H9 (cell line): ENCODE measurements around the gene CETN1. TPM values are rescaled to one million over a fixed set of nuclear protein-coding genes. Genes with fewer than 3 reads are reported as not detected.

Source experiments
- DNase-seq: peaks from one replicate; pipeline ENCODE4 v3.0.0-alpha.2; 2017
- H2AFZ ChIP-seq: one replicate; pipeline ENCODE4 v1.6.1; 2013; ENCODE audit warnings: mild to moderate bottlenecking, low read length, control low read depth, moderate library complexity
- H2AK5ac ChIP-seq: 2 replicates; pipeline ENCODE4 v1.6.1; 2013; ENCODE audit warnings: low read length, control low read depth, mixed read lengths; ENCODE audit not compliant: insufficient read length
- H2BK120ac ChIP-seq: one replicate; pipeline ENCODE4 v1.6.1; 2013; ENCODE audit warnings: low read depth, mild to moderate bottlenecking, low read length, control low read depth, inconsistent platforms; ENCODE audit not compliant: poor library complexity, severe bottlenecking
- H2BK12ac ChIP-seq: 2 replicates; pipeline ENCODE4 v1.6.1; 2013; ENCODE audit warnings: low read length, control low read depth, mixed read lengths, low read depth; ENCODE audit not compliant: insufficient read length
- H2BK15ac ChIP-seq: 2 replicates; pipeline ENCODE4 v1.6.1; 2013; ENCODE audit warnings: low read depth, low read length, control low read depth
- H2BK20ac ChIP-seq: one replicate; pipeline ENCODE4 v1.6.1; 2013; ENCODE audit warnings: low read depth, mild to moderate bottlenecking, low read length, control low read depth, inconsistent platforms; ENCODE audit not compliant: poor library complexity, severe bottlenecking
- H2BK5ac ChIP-seq: 2 replicates; pipeline ENCODE4 v1.6.1; 2013; ENCODE audit warnings: low read length, control low read depth, mixed read lengths; ENCODE audit not compliant: insufficient read length
- H3K14ac ChIP-seq: 2 replicates; pipeline ENCODE4 v1.6.1; 2013; ENCODE audit warnings: low read length, control low read depth; ENCODE audit not compliant: insufficient read depth
- H3K18ac ChIP-seq: 2 replicates; pipeline ENCODE4 v1.6.1; 2013; ENCODE audit warnings: low read depth, mild to moderate bottlenecking, mixed read lengths, low read length, control low read depth; ENCODE audit not compliant: insufficient read length
- H3K23ac ChIP-seq: 2 replicates; pipeline ENCODE4 v1.6.1; 2013; ENCODE audit warnings: low read length, control low read depth, mixed read lengths, low read depth; ENCODE audit not compliant: insufficient read length
- H3K23me2 ChIP-seq: 2 replicates; pipeline ENCODE4 v1.6.1; 2013; ENCODE audit warnings: low read depth, mild to moderate bottlenecking, mixed read lengths, low read length, control low read depth; ENCODE audit not compliant: insufficient read length, poor library complexity, severe bottlenecking
- H3K27ac ChIP-seq: 2 replicates; pipeline ENCODE4 v1.5.1; 2013; ENCODE audit warnings: low read length, control low read depth, mixed read lengths, low read depth; ENCODE audit not compliant: insufficient read length
- H3K27me3 ChIP-seq: 2 replicates; pipeline ENCODE4 v1.6.1; 2013; ENCODE audit warnings: low read length, control low read depth, inconsistent platforms; ENCODE audit not compliant: insufficient read depth
- H3K4ac ChIP-seq: 2 replicates; pipeline ENCODE4 v1.6.1; 2013; ENCODE audit warnings: low read depth, mild to moderate bottlenecking, control low read depth, inconsistent platforms, low read length, moderate library complexity
- H3K4me1 ChIP-seq: 2 replicates; pipeline ENCODE4 v1.6.1; 2013; ENCODE audit warnings: low read length, control low read depth, inconsistent platforms; ENCODE audit not compliant: insufficient read depth
- H3K4me2 ChIP-seq: 2 replicates; pipeline ENCODE4 v1.6.1; 2013; ENCODE audit warnings: low read length, control low read depth, mixed read lengths; ENCODE audit not compliant: insufficient read length, insufficient read depth
- H3K56ac ChIP-seq: 2 replicates; pipeline ENCODE4 v1.6.1; 2013; ENCODE audit warnings: low read depth, mild to moderate bottlenecking, mixed read lengths, low read length, control low read depth; ENCODE audit not compliant: insufficient read length
- H3K79me1 ChIP-seq: 2 replicates; pipeline ENCODE4 v1.6.1; 2013; ENCODE audit warnings: low read depth, mild to moderate bottlenecking, moderate library complexity, low read length, control low read depth, inconsistent platforms; ENCODE audit not compliant: insufficient read depth, poor library complexity, severe bottlenecking
- H3K79me2 ChIP-seq: 2 replicates; pipeline ENCODE4 v1.6.1; 2013; ENCODE audit warnings: low read length, control low read depth, inconsistent platforms; ENCODE audit not compliant: insufficient read depth
- H3K9ac ChIP-seq: 2 replicates; pipeline ENCODE4 v1.6.1; 2013; ENCODE audit warnings: low read length, control low read depth, mixed read lengths; ENCODE audit not compliant: insufficient read length; ENCODE audit errors: extremely low read depth
- H3K9me3 ChIP-seq: one replicate; pipeline ENCODE4 v1.6.1; 2013; ENCODE audit warnings: low read depth, low read length, inconsistent platforms; ENCODE audit not compliant: control insufficient read depth
- H3T11ph ChIP-seq: one replicate; pipeline ENCODE4 v1.6.1; 2013; ENCODE audit warnings: mild to moderate bottlenecking, low read length, control low read depth, inconsistent platforms
- H4K20me1 ChIP-seq: one replicate; pipeline ENCODE4 v1.6.1; 2013; ENCODE audit not compliant: control insufficient read depth, insufficient read length, insufficient read depth
- H4K5ac ChIP-seq: 2 replicates; pipeline ENCODE4 v1.6.1; 2013; ENCODE audit warnings: low read depth, mild to moderate bottlenecking, mixed read lengths, low read length, control low read depth; ENCODE audit not compliant: insufficient read length
- H4K8ac ChIP-seq: replicated peaks from 2 replicates; pipeline ENCODE4 v1.6.1; 2013; ENCODE audit warnings: low read length, control low read depth, mixed read lengths, low read depth; ENCODE audit not compliant: insufficient read length
- H4K91ac ChIP-seq: 2 replicates; pipeline ENCODE4 v1.6.1; 2013; ENCODE audit warnings: low read depth, mild to moderate bottlenecking, moderate library complexity, mixed read lengths, low read length, control low read depth; ENCODE audit not compliant: insufficient read length
- H3K27ac Mint-ChIP-seq, 3 experiments: 2 replicates in 2 of 3; 3 replicates in 1 of 3; pipeline ENCODE4 v1.8.0; 2020 to 2021; ENCODE audit warnings: mixed read lengths in 3 of 3, mild to moderate bottlenecking in 1 of 3, moderate library complexity in 1 of 3
- H3K27me3 Mint-ChIP-seq: 2 replicates; pipeline ENCODE4 v1.8.0; 2021; ENCODE audit warnings: low read depth, mild to moderate bottlenecking, moderate library complexity, mixed read lengths
- H3K36me3 Mint-ChIP-seq, 3 experiments: 2 replicates in 2 of 3; 3 replicates in 1 of 3; pipeline ENCODE4 v1.8.0; 2020 to 2021; ENCODE audit warnings: low read depth in 3 of 3, mixed read lengths in 3 of 3; ENCODE audit not compliant: insufficient read depth in 1 of 3
- H3K4me1 Mint-ChIP-seq, 2 experiments: 2 replicates each; pipeline ENCODE4 v1.8.0; 2020; ENCODE audit warnings: mixed read lengths in 2 of 2
- H3K4me3 Mint-ChIP-seq, 2 experiments: 2 replicates in 1 of 2; 3 replicates in 1 of 2; pipeline ENCODE4 v1.8.0; 2020 to 2021; ENCODE audit warnings: mild to moderate bottlenecking in 2 of 2, mixed read lengths in 2 of 2, moderate library complexity in 1 of 2
- H3K9me3 Mint-ChIP-seq, 2 experiments: 2 replicates in 1 of 2; 3 replicates in 1 of 2; pipeline ENCODE4 v1.8.0; 2020; ENCODE audit warnings: mild to moderate bottlenecking in 2 of 2, mixed read lengths in 2 of 2, moderate library complexity in 1 of 2
- CTCF ChIP-seq: fragments of 200-600 bp; sonication (generic); conservative IDR thresholded peaks from 3 replicates; pipeline ENCODE4 v1.8.0; 2021; ENCODE audit warnings: antibody characterized with exemption, mild to moderate bottlenecking
- WGBS: extraction: QIAGEN DNeasy Blood & Tissue Kit; methylation state at CpG from one replicate; pipeline ENCODE4 v1.1.7; 2013; ENCODE audit warnings: missing lambda C conversion rate, low lambda C conversion rate, mixed read lengths; ENCODE audit not compliant: insufficient read length; ENCODE audit errors: extremely low coverage; 5-methylcytosine and 5-hydroxymethylcytosine counted together
- total RNA-seq: library from RNA; stranded (reverse); gene quantifications from 2 replicates; pipeline ENCODE4 v1.2.1, GENCODE V29; 2021

Gene CETN1
- total RNA-seq, 1 experiment from 2014 or later, result not detected

GRCh38 chr18:595068-595467 lies 14.9 kb downstream of the CETN1 start:
- Histone ChIP-seq H3T11ph (no peak overlapping the region), H4K20me1 (no peaks in the 10 kb centered on the region), H2AFZ (no peak overlapping the region), H2BK20ac (no peak overlapping the region), H4K8ac (no peak overlapping the region), H3K23ac (no peak overlapping the region), H4K91ac (no peak overlapping the region), H3K14ac (no peak overlapping the region), H2BK5ac (no peak overlapping the region), H3K79me1 (no peaks in the 10 kb centered on the region), H3K4me2 (no peak overlapping the region), H2BK15ac (no peak overlapping the region), H3K79me2 (no peaks in the 10 kb centered on the region), H2BK12ac (no peak overlapping the region), H3K4me1 (no peaks in the 10 kb centered on the region), H2AK5ac (no peak overlapping the region), H3K27ac (no peak overlapping the region), H3K18ac (no peak overlapping the region), H3K9ac (no peak overlapping the region), H3K9me3 (no peaks in the 10 kb centered on the region), H3K27me3 (no peaks in the 10 kb centered on the region), H4K5ac (no peak overlapping the region), H3K23me2 (no peaks in the 10 kb centered on the region), H3K56ac (no peak overlapping the region), H2BK120ac (no peak overlapping the region), H3K4ac (no peak overlapping the region)
- no peak for DNase-seq
- Mint-ChIP-seq H3K36me3 (peaks cover 0 to 11% (median 0%) of the 10 kb centered on the region in 3 experiments; a peak in 2 of 7 replicates), H3K27me3 (peaks cover 4% of the 10 kb centered on the region), H3K4me1 (peaks cover 9 to 12% of the 10 kb centered on the region in 2 experiments; a peak in 3 of 4 replicates), H3K27ac (no peak overlapping the region), H3K4me3 (no peak overlapping the region), H3K9me3 (peaks cover 9 to 10% of the 10 kb centered on the region in 2 experiments)
- no CpG with 5 or more reads among the region's 4 CpGs for WGBS
- TF ChIP-seq CTCF, result no peak
